Spleen (tissue), 7 donors: ENCODE data around the gene BZW2.

ENCODE experiments used
- CTCF ChIP-seq, 11 experiments: fragments of 200-600 bp in 7 of 11; fragments of 450-650 bp in 4 of 11; sonication (generic) in 4 of 11; IDR thresholded peaks in 8 of 11; conservative IDR thresholded peaks in 3 of 11; 1 replicate in 7 of 11; 2 replicates in 4 of 11; pipeline versions ENCODE4 v1.4.0 to v1.8.0; 2016 to 2021; ENCODE audit warnings: antibody characterized with exemption in 11 of 11, inconsistent platforms in 4 of 11, mild to moderate bottlenecking in 1 of 11
- POLR2A ChIP-seq, 3 donors: fragments of 450-650 bp; IDR thresholded peaks; one replicate each; pipeline ENCODE4 v1.5.1; 2017; ENCODE audit warnings: antibody characterized with exemption in 3 of 3, mild to moderate bottlenecking in 1 of 3
- POLR2AphosphoS5 ChIP-seq, 3 donors: sonication (generic); formaldehyde crosslinking; IDR thresholded peaks; one replicate each; pipeline ENCODE4 v1.5.1; 2017; ENCODE audit warnings: antibody characterized with exemption in 3 of 3
- donor health status: DM: no; HTN: no; CAD: no; lungs with moderate emphysema.
- donor health status: DM: no; HTN: no; CAD: no.
- donor health status: DM: no; HTN: no; CAD: no.

- no peak for TF ChIP-seq CTCF (IDR thresholded peaks at IDR 0.05 in 8 of 11, conservative IDR thresholded peaks at IDR 0.05 in 3 of 11)
- TF ChIP-seq POLR2A (IDR thresholded peaks at IDR 0.05) = no peak
- no peak for TF ChIP-seq POLR2AphosphoS5 (IDR thresholded peaks at IDR 0.05)
These were observed 11.7 kb upstream of the BZW2 start for GRCh38 chr7:16634271-16634738.
